Osteocyte (in vitro differentiated cells): ENCODE data around the gene DLG5. TPM values are rescaled to one million over a fixed set of nuclear protein-coding genes. Genes with fewer than 3 reads are reported as not detected.

Experiments used
- DNase-seq: peaks from one replicate; pipeline ENCODE4 v3.0.0; 2021; ENCODE audit warnings: mixed read lengths; ENCODE audit not compliant: unreplicated experiment; ENCODE audit errors: extremely low spot score
- H3K27ac Mint-ChIP-seq: one replicate; pipeline ENCODE4 v1.8.0; 2021; ENCODE audit warnings: mild to moderate bottlenecking, mixed read lengths; ENCODE audit not compliant: unreplicated experiment
- H3K27me3 Mint-ChIP-seq: one replicate; pipeline ENCODE4 v1.8.0; 2021; ENCODE audit warnings: mixed read lengths; ENCODE audit not compliant: unreplicated experiment
- H3K36me3 Mint-ChIP-seq: one replicate; pipeline ENCODE4 v1.8.0; 2021; ENCODE audit warnings: mixed read lengths; ENCODE audit not compliant: unreplicated experiment
- H3K4me1 Mint-ChIP-seq: one replicate; pipeline ENCODE4 v1.8.0; 2021; ENCODE audit warnings: mixed read lengths; ENCODE audit not compliant: unreplicated experiment
- H3K4me3 Mint-ChIP-seq: one replicate; pipeline ENCODE4 v1.8.0; 2021; ENCODE audit warnings: mild to moderate bottlenecking, moderate library complexity, mixed read lengths; ENCODE audit not compliant: unreplicated experiment
- H3K9me3 Mint-ChIP-seq: one replicate; pipeline ENCODE4 v1.8.0; 2021; ENCODE audit warnings: mixed read lengths; ENCODE audit not compliant: unreplicated experiment
- total RNA-seq: library from RNA; stranded (reverse); gene quantifications from 2 replicates; pipeline ENCODE4 v1.2.1, GENCODE V29; 2021
- TF ChIP-seq, protein P1 (sequence below): fragments of 200-600 bp; sonication (generic); IDR thresholded peaks from 2 replicates; pipeline ENCODE4 v1.5.0; 2021; ENCODE audit warnings: antibody characterized with exemption, mild to moderate bottlenecking, moderate library complexity

Gene DLG5
- total RNA-seq, 1 donor from 2014 or later: 69.8 TPM

DNA sequence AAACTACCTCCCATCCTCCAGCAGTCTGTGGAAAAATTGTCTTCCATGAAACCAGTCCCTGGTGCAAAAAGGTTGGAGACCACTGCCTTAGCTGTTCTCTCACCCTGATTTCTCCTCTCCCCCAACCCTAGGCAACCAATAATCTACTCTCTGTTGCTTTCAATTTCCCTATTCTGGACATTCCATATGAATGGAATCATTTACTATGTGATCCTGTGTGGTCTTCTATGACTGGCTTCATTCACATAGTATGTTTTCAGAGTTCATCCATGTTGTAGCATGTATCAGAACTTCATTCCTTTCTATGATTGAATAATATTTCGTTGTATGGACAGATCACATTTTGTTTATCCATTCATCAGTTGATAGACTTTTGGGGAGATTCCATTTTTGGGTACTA lies 38.3 kb upstream of the DLG5 start:
- Mint-ChIP-seq H3K36me3 (no peaks in the 10 kb centered on the region), H3K4me1 (peaks cover 2% of the 10 kb centered on the region), H3K27me3 (no peaks in the 10 kb centered on the region), H3K9me3 (peaks cover 8% of the 10 kb centered on the region), H3K27ac (no peak overlapping the region), H3K4me3 (no peak overlapping the region)
- TF ChIP-seq, protein P1, sequence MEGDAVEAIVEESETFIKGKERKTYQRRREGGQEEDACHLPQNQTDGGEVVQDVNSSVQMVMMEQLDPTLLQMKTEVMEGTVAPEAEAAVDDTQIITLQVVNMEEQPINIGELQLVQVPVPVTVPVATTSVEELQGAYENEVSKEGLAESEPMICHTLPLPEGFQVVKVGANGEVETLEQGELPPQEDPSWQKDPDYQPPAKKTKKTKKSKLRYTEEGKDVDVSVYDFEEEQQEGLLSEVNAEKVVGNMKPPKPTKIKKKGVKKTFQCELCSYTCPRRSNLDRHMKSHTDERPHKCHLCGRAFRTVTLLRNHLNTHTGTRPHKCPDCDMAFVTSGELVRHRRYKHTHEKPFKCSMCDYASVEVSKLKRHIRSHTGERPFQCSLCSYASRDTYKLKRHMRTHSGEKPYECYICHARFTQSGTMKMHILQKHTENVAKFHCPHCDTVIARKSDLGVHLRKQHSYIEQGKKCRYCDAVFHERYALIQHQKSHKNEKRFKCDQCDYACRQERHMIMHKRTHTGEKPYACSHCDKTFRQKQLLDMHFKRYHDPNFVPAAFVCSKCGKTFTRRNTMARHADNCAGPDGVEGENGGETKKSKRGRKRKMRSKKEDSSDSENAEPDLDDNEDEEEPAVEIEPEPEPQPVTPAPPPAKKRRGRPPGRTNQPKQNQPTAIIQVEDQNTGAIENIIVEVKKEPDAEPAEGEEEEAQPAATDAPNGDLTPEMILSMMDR: no peak
- no peak for DNase-seq

- no peak overlapping the region for H3K27ac Mint-ChIP-seq
- no peaks in the 10 kb centered on the region for H3K27me3 Mint-ChIP-seq
- TF ChIP-seq, protein P1: no peak
- peaks cover 2% of the 10 kb centered on the region for H3K4me1 Mint-ChIP-seq
- H3K4me3 Mint-ChIP-seq: no peak overlapping the region
- peaks cover 8% of the 10 kb centered on the region for H3K9me3 Mint-ChIP-seq
- H3K36me3 Mint-ChIP-seq: no peaks in the 10 kb centered on the region
- DNase-seq: no peak
These were observed 37.3 kb upstream of the DLG5 start for GRCh38 chr10:77963901-77964300.

DNA sequence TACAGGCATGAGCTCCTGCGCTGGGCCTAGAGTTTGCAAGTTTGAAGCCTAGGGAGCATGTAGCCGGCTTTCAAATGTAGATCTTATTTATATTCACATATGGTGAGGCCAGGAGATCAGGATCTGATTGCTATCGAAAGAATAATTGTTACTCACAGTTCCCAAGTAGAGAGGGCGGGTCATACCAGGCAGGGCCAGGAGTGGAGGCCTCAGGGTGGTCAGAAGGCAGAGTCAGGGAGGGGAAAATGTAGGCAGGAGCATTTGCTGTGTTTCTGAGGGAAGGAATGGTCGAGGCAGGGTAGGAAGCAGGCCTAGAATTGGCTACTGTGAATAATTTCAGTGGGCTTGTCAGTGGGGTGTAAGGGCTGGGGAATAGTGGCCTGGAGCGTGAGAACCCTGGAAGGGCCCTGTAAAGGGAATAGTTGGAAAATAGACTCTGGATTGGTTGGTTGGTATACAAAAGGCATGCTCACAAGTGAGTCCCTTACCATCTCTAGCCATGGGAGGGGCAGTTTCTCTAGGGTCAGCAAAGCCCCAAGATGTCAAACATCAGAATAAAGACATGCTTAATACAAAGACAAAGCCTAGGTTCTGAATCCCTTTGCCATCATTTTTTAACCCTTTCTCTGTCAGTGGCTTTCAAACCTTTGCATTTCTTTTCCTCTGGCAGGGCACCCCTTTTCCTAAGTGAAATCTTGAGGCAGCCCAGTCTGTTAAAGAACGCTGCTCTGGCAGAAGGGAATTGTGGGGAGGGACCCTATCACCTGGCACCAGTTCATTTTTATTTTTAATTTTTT lies 36.0 kb upstream of the DLG5 start:
- Mint-ChIP-seq H3K4me3 (no peak overlapping the region), H3K27ac (no peak overlapping the region), H3K36me3 (no peaks in the 10 kb centered on the region), H3K9me3 (peaks cover 8% of the 10 kb centered on the region), H3K27me3 (peaks cover 2% of the 10 kb centered on the region), H3K4me1 (peaks cover 2% of the 10 kb centered on the region)
- TF ChIP-seq, protein P1: no peak
- DNase-seq: no peak

GRCh38 chr10:77961668-77962067 lies 35.1 kb upstream of the DLG5 start:
- Mint-ChIP-seq H3K9me3 (peaks cover 8% of the 10 kb centered on the region), H3K27ac (no peak overlapping the region), H3K4me3 (no peak overlapping the region), H3K36me3 (no peaks in the 10 kb centered on the region), H3K4me1 (peaks cover 2% of the 10 kb centered on the region), H3K27me3 (peaks cover 3% of the 10 kb centered on the region)
- TF ChIP-seq, protein P1: no peak
- DNase-seq: no peak

DNA sequence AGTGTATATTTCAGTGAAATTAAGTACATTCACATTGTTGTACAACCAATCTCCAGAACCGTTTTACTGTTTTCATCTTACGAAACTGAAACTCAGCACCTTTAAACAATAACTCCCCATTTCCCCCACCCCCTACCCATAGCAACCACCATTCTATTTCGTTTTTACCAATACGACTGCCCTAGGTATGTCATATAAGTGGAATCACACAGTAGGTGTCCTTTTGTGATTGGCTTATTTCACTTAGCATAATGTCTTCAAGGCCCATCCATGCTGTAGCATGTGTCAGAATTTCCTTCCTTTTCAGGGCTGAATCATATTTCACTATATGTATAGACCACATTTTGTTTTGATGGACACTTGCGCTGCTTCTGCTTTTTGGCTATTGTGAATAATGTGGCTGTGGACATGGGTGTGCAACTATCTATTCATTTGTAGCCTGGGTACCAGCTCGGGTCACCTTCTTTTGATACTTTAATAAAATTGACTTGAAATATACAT lies 34.3 kb upstream of the DLG5 start:
- Mint-ChIP-seq H3K4me1 (peaks cover 2% of the 10 kb centered on the region), H3K4me3 (no peak overlapping the region), H3K9me3 (peaks cover 8% of the 10 kb centered on the region), H3K27me3 (peaks cover 3% of the 10 kb centered on the region), H3K36me3 (no peaks in the 10 kb centered on the region), H3K27ac (no peak overlapping the region)
- TF ChIP-seq, protein P1: no peak
- DNase-seq: no peak
